Activated naive CD8-positive, alpha-beta T cell (primary cell): ENCODE results near the gene INTS3.

Experiments
- H3K27ac Mint-ChIP-seq: one replicate; pipeline ENCODE4 v1.8.0; 2021; ENCODE audit warnings: mixed read lengths
- H3K27me3 Mint-ChIP-seq: one replicate; pipeline ENCODE4 v1.8.0; 2021; ENCODE audit warnings: mixed read lengths
- H3K36me3 Mint-ChIP-seq: one replicate; pipeline ENCODE4 v1.8.0; 2021; ENCODE audit warnings: mixed read lengths
- H3K4me1 Mint-ChIP-seq: one replicate; pipeline ENCODE4 v1.8.0; 2021; ENCODE audit warnings: low read depth, mixed read lengths
- H3K4me3 Mint-ChIP-seq: one replicate; pipeline ENCODE4 v1.8.0; 2021; ENCODE audit warnings: mild to moderate bottlenecking, mixed read lengths
- H3K9me3 Mint-ChIP-seq: one replicate; pipeline ENCODE4 v1.8.0; 2021; ENCODE audit warnings: low read depth, mixed read lengths

The INTS3 gene

DNA sequence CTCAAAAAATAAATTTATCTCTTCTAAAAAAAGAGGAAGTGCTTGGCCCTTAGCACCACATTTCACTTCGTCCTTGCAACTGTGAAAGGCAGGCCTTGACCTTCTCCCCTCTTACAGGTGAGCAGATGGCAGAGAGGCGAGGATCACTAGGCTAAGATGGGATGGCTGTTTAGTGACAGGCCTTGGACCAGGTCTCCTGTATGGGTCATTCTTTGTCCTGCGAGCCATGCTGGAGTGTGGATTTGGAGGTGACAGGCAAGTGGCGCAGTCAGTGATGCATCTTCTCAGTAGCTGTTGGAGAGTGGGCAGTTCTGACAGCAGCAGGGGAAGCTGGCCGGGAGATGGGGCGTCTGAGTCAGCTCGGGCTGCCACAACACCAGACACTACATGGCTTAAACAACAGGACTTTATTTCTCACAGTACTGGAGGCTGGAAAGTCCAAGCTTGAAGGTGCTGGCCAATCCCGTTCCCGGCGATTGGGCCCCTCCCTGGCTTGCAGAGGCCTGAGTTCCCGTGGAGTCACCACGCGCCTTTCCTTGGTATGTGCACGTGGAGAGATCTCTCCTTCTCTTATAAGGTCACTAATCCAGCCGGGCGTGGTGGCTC lies 63.9 kb downstream of the INTS3 start:
- Mint-ChIP-seq H3K4me1 (peaks cover 36% of the 10 kb centered on the region), H3K27ac (no peak overlapping the region), H3K36me3 (no peaks in the 10 kb centered on the region), H3K9me3 (no peaks in the 10 kb centered on the region), H3K4me3 (no peak overlapping the region), H3K27me3 (no peaks in the 10 kb centered on the region)

DNA sequence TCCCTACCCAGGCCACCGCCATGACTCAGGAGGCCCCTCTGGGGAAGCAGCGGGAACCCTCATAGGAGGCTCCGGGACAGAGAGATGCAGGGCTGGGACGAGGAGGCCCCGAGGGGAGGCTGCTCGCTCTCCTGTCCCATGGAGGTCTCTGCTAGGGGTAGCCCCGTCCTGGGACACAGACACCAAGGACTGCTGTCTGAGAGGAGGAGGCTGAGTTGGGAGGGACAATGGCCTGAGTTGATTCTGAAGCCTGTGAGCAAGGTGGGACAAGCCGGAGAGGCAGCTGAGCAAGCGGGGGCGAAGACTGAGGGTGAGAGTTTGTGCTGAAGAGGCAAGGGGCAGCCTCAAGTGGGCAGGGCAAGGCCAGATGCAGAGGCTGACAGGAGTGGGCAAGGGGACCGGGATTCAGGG lies 64.8 kb downstream of the INTS3 start:
- Mint-ChIP-seq H3K27ac (no peak overlapping the region), H3K36me3 (no peaks in the 10 kb centered on the region), H3K4me3 (no peak overlapping the region), H3K27me3 (no peaks in the 10 kb centered on the region), H3K9me3 (no peaks in the 10 kb centered on the region), H3K4me1 (peaks cover 42% of the 10 kb centered on the region)

DNA sequence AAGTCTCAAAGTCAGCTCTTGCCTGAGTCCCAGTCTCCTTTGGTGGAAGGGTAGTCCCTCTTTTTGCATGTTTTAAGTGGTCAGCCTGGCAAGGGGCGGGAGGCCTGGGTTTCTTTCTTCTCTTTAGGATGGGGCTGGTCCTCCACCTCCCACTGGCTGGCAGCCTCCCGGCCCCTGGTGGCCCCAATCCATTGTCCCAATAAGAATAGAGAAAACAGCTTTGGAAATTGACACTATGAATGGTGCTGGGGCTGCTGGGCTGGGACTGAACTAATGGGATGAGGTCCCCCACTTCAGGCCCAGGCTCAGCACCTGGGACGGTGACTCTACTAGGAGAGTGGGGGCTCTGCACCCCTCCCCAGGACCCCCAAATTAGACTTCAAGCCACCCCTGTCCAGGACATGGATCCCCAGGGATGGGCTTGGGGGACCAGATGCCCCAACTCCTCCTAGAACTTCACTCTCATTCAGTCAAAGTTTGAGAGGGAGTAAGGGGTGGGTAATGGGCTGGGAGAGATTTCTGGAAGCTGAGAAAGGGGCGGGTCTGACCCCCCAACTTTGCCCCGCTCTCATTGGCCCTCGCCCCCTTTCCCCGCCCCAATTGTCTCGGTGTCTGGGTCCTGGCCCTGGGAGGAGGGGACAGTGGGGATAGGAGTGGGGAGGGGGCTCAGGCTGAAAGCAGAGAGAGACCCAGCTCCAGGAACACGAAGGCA lies 65.6 kb downstream of the INTS3 start:
- no peak overlapping the region for H3K27ac Mint-ChIP-seq
- H3K4me3 Mint-ChIP-seq, result no peak overlapping the region
- H3K4me1 Mint-ChIP-seq, result peaks cover 41% of the 10 kb centered on the region

DNA sequence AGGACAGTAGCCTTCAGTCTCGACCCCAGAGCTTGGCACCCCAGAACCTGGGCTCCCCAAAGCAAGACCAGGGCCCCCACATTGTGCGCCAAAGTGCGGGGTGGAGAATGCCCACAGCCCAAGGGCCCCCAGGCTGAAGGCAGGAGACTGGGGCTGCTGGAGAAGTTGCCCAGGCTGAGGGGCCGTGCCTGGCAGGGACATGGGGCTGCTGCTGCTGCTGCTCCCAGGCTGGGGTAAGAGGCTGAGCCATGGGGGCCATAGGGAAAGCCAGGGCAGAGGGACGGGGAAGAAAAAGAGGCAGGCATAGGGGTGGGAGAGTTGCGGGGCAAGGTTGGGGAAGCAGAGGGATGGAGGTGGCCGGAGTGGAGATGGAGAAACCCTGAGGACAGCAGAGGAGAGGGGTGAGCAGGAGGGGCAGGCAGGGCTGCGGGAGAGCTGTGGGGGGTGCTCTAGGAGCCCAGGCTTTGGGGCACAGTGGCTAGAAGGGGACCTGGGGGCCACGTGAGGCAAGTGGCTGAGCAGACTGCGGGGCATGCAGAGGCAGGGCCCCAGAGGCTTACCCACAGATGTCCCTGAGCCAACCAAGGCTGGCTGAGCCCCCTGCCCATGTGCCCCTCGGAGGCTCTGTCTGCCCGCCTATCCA lies 66.2 kb downstream of the INTS3 start:
- H3K4me1 Mint-ChIP-seq, result peaks cover 35% of the 10 kb centered on the region
- H3K4me3 Mint-ChIP-seq, result no peak overlapping the region
- no peaks in the 10 kb centered on the region for H3K27me3 Mint-ChIP-seq
- no peak overlapping the region for H3K27ac Mint-ChIP-seq
- H3K9me3 Mint-ChIP-seq, result no peaks in the 10 kb centered on the region
- no peaks in the 10 kb centered on the region for H3K36me3 Mint-ChIP-seq

More for the DNA sequence above, 65.6 kb downstream of the INTS3 start:
- Mint-ChIP-seq H3K27me3 (no peaks in the 10 kb centered on the region), H3K9me3 (no peaks in the 10 kb centered on the region), H3K36me3 (no peaks in the 10 kb centered on the region)

DNA sequence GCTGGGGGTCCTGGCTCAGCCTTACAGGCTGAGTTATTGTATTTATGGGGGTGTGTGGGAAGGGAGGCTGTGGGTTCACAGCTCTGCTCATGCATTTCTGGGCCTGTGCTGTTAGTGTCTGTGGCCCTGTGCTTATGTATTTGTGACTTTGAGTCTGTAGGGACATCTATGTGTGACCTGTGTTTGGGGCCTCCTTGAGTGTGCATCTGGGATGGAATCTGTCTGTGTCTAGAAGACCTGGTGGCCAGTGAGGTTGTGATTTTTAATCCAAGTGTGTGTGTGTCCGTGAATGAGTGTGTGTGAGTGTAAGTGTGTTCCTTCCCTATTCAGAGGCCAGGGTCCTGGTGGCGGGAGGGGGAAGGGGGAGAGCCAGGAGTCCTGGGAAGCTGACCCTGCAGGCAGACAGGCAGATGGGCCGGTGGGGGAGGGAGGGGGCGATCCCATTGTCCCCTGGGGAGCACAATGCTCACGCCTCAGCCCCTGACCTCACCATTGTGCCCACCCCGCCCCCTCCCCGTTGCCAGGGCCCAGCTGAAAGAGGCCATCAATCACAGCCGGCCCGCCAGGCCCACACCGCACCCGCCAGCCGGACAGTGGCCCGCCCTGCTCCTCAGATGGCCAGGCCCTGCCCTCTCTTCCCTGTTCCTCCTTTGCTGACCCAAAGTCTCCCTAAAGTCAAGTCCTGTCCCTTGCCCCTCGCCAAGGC lies 66.9 kb downstream of the INTS3 start:
- no peak overlapping the region for H3K4me3 Mint-ChIP-seq
- H3K4me1 Mint-ChIP-seq, result peaks cover 30% of the 10 kb centered on the region
- no peak overlapping the region for H3K27ac Mint-ChIP-seq
- H3K9me3 Mint-ChIP-seq, result no peaks in the 10 kb centered on the region
- no peaks in the 10 kb centered on the region for H3K27me3 Mint-ChIP-seq
- H3K36me3 Mint-ChIP-seq, result no peaks in the 10 kb centered on the region

DNA sequence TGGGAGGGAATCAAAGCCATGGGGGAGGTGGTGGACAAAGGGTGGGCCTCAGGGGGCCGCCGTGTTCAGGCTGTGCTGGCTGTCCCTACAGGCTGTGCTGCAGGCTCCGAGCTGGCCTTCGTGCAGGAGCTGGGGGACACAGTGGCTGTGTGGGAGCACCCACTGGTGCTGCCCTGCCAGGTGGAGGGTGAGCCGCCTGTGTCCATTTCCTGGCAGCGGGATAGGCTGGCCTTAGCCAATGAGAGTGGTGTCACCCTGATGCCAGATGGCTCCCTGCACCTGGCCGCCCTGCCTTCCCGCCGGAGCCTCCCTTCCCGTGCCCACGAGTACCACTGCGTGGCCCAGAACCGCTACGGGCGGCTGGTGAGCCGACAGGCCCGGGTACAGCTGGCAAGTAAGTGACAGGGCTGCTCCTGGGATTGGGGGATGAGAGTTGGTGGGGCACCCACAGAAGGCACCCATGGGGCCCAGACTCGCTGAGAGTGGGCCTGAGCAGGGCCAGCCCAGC lies 67.5 kb downstream of the INTS3 start:
- Mint-ChIP-seq H3K9me3 (no peaks in the 10 kb centered on the region), H3K4me3 (no peak overlapping the region), H3K36me3 (no peaks in the 10 kb centered on the region), H3K27me3 (no peaks in the 10 kb centered on the region), H3K4me1 (peaks cover 24% of the 10 kb centered on the region), H3K27ac (no peak overlapping the region)

DNA sequence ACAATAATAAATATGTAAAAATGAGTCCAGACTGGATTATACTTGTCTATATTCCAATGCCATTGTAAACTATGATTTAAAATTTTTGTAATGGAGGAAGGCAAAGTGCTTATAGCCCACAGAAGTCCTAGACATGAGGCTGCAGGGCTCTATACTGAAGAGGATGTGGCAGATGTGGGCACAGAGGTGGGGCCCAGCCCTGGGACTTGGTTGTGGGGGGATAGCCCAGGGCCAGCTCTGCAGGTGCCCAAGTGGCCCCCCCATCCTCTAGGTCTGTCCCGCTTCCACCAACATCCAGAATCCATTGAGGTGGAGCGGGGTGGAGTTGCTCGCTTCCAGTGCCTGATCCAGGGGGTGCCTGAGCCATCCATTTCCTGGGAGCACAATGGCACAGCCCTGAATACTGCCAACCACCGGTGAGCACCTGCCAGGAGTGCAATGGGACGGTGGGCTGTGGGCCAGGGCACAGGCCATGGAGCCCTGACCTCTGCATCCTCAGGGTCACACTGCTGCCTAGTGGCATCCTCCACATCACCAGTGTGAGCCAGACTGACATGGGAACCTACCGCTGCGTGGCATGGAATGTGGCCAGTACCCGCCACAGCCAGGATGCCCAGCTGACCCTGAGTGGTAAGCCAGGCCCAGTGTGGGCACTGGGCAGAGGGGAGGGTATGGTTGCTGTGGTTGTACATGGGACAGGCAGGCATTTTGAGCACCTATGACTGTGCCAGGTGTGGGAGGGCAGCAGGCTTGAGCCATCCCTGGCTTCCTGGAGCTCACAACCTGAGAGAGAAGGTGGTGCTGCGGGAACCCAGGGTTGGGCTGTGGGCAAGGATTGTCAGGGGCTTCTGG lies 68.3 kb downstream of the INTS3 start:
- Mint-ChIP-seq H3K27ac (no peak overlapping the region), H3K36me3 (no peaks in the 10 kb centered on the region), H3K9me3 (no peaks in the 10 kb centered on the region), H3K27me3 (no peaks in the 10 kb centered on the region), H3K4me3 (no peak overlapping the region), H3K4me1 (peaks cover 16% of the 10 kb centered on the region)

DNA sequence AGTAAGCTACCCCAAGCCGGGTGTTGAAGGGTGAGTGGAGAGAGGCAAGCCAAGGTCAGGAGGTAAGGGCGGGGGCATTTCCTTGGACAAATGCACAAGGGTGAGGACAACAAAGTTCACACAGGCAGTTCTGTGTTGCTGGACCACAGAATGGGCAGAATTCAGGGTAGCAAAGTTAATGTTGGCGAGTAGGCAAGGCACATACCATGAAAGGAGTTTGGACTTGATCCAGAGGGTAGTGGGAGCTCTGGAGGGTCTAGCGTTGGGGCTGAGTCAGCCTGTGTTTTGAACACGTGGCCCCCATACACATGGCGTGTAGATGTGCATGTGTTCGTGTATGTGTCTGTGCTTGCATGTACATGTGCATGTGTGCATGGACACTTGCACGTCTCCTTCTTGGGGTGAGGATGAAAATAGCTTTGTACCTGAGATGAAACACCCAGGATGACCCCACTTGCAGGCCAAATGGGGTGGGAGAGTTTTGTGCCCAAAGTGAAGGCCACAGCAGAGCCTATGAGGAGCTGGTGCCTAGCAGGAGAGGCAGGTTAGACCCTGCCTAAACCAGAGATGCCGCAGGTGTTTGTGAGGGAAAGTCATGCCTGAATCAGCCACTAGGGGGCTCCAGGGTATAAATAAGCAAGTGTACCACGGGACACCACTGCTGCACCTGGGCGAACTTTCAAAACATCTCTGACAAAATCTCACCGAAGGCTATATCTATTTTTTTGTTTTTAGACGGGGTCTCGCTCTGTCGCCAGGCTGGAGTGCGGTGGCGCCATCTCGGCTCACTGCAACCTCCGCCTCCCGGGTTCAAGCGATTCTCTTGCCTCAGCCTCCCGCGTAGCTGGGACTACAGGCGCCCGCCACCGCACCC lies 69.2 kb downstream of the INTS3 start:
- peaks cover 16% of the 10 kb centered on the region for H3K4me1 Mint-ChIP-seq
- peak overlapping the region; percentile 5 for H3K27ac Mint-ChIP-seq

DNA sequence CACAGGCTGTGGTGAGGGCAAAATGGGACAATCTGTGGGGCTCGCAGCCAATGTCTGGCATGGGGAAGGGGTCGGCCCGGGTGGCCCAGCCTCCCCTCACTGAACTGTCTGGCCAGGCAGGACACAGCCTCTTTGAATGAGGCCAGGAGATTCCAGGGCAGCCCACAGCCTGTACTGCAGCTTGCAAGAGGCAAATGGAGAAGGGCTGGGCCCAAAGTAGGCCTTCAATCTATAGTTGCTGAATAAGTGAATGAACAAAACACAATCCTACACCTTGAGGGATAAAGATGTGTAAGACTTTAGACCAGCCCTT lies 70.6 kb downstream of the INTS3 start:
- peaks cover 16% of the 10 kb centered on the region for H3K4me1 Mint-ChIP-seq
- no peaks in the 10 kb centered on the region for H3K9me3 Mint-ChIP-seq
- H3K4me3 Mint-ChIP-seq, result no peak overlapping the region
- no peaks in the 10 kb centered on the region for H3K36me3 Mint-ChIP-seq
- H3K27me3 Mint-ChIP-seq, result no peaks in the 10 kb centered on the region
- no peak overlapping the region for H3K27ac Mint-ChIP-seq

More for the DNA sequence above, 69.2 kb downstream of the INTS3 start:
- no peaks in the 10 kb centered on the region for H3K36me3 Mint-ChIP-seq
- H3K4me3 Mint-ChIP-seq, result no peak overlapping the region
- H3K27me3 Mint-ChIP-seq, result no peaks in the 10 kb centered on the region
- H3K9me3 Mint-ChIP-seq, result no peaks in the 10 kb centered on the region

DNA sequence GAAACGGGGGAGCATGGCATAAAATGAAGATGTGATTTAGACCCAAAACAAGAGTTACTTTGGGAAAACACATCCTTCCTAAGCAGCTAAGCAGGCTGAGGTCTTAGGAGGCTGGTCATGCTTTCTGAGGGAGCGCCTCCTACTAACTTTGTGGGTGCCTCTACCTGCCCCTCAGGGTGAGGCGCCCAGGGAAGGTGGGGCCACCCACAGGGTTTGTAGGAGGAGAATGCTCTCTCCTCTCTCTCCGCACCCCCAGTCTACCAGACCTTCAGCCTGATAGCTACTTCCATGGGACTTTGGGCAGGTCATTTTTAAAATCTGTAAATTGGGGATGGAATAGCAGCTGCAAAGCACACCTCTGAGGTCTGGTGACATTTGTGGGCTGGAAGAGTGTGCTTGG lies 71.2 kb downstream of the INTS3 start:
- H3K27ac Mint-ChIP-seq, result no peak overlapping the region
- H3K27me3 Mint-ChIP-seq, result no peaks in the 10 kb centered on the region
- H3K9me3 Mint-ChIP-seq, result no peaks in the 10 kb centered on the region
- peaks cover 2% of the 10 kb centered on the region for H3K36me3 Mint-ChIP-seq
- peaks cover 21% of the 10 kb centered on the region for H3K4me1 Mint-ChIP-seq
- no peak overlapping the region for H3K4me3 Mint-ChIP-seq

DNA sequence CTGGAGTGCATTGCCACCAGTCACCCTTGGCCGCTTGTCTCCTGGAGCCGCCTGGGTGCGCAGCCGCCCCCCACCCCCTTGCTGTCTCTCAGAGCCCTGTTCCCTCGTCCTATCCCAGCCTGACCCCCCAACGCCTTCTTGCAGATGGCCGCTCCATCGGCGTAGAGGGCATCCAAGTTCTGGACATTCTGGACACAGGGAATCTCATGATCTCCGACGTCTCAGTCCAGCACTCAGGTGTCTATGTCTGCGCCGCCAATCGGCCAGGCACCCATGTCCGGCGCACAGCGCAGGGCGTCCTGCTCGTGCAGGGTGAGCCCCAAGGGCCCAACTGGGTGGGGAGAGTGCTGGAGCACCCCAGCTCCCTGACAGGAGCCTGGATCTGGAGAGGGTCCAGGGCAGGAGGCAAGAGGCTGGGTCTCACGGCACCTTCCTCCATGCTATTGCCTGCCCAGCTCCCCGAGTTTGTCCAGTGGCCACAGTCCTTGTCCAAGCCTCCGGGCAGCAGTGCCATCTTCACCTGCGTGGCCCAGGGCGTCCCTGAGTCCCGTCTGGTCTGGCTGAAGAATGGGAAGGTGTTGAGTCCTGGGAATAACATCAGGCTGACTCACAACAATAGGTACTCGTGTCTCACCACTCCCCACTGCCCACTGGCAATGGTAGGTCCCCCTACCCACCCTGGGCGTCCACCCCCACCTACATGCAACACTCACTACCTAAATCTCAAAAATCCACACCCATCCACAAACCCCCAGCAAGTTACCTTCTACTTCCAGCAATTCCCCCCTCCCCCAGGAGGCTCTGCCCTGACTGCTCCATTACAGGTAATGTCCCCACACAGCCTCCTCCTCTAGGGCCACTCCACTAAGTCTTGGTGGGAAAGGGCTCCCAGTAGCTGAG lies 72.0 kb downstream of the INTS3 start:
- H3K27ac Mint-ChIP-seq, result no peak overlapping the region
- H3K4me3 Mint-ChIP-seq, result no peak overlapping the region
- H3K9me3 Mint-ChIP-seq, result no peaks in the 10 kb centered on the region
- peaks cover 25% of the 10 kb centered on the region for H3K4me1 Mint-ChIP-seq
- H3K27me3 Mint-ChIP-seq, result no peaks in the 10 kb centered on the region
- peaks cover 2% of the 10 kb centered on the region for H3K36me3 Mint-ChIP-seq

DNA sequence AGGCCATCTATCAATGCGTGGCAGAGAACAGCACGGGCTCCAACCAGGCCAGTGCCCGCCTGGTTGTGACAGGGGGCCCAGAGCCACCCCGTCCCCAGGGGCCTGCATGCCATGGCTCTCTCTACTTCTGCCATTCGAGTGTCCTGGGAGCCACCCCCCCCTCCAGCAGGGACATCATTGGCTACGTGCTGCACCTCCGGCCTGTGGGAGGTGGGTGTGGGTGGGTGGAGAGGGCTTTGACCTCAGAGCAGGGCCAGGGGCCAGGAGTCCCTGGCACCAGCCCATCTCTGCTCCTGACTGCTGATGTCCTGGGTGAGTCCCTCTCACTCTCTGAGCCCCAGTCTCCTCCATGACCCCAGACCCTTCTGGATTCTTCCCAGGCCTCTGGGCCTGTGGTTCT lies 72.7 kb downstream of the INTS3 start:
- H3K27me3 Mint-ChIP-seq, result no peaks in the 10 kb centered on the region

DNA sequence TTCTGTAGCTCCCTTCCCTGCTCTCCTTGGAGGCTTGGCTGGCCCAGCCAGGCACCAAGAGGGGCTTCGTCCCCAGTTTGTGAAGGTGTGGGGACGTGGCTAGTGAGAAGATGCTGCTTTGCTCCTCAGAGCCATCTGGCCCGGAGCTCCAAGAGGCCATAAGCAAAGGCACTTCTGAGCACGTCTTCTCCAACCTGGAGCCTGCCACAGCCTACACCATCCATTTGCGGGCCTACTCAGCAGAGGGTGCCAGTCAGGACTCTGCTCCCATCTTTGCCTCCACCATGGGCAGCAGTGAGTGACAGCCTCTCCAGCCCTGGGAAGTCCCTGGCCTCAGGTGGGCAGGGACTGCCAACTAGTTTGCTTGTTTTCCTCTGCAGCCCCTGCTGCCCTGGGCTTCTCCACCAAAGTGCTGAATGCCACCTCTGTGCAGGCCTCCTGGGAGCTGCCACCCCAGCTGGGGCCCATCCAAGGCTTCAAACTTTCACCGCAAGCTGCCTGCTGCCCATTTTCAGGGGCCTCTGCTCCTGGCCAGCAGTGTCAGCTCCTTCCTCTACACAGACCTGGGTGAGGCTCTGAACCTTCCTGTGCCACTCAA lies 73.3 kb downstream of the INTS3 start:
- Mint-ChIP-seq H3K27ac (peak overlapping the region; percentile 46), H3K36me3 (peaks cover 2% of the 10 kb centered on the region), H3K9me3 (no peaks in the 10 kb centered on the region), H3K4me3 (no peak overlapping the region), H3K4me1 (peaks cover 35% of the 10 kb centered on the region), H3K27me3 (no peaks in the 10 kb centered on the region)

More for the DNA sequence above, 72.7 kb downstream of the INTS3 start:
- peaks cover 2% of the 10 kb centered on the region for H3K36me3 Mint-ChIP-seq
- H3K4me1 Mint-ChIP-seq, result peaks cover 29% of the 10 kb centered on the region
- no peak overlapping the region for H3K27ac Mint-ChIP-seq
- no peak overlapping the region for H3K4me3 Mint-ChIP-seq
- no peaks in the 10 kb centered on the region for H3K9me3 Mint-ChIP-seq
